ENCODE data around the gene CTSG.

DNA sequence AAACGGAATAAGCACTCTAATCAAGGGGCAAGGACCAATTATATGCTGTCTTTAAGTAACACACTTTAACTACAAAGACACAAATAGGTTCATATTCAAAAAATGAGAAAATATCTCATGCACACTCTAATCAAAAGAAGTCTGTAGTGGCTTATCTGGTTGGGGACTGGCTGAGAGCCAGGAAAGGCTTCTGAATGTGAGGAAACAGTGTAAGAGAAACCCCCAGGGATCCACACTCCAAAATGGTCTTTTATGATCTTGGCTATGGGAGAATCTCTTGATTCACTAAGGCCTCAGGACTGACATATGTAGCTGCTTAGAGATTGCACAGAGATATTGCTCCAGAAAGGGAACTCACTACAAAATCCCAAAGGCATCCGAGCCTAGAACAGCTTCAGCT is 10.3 kb downstream of the CTSG start:
- TF ChIP-seq, protein P1, sequence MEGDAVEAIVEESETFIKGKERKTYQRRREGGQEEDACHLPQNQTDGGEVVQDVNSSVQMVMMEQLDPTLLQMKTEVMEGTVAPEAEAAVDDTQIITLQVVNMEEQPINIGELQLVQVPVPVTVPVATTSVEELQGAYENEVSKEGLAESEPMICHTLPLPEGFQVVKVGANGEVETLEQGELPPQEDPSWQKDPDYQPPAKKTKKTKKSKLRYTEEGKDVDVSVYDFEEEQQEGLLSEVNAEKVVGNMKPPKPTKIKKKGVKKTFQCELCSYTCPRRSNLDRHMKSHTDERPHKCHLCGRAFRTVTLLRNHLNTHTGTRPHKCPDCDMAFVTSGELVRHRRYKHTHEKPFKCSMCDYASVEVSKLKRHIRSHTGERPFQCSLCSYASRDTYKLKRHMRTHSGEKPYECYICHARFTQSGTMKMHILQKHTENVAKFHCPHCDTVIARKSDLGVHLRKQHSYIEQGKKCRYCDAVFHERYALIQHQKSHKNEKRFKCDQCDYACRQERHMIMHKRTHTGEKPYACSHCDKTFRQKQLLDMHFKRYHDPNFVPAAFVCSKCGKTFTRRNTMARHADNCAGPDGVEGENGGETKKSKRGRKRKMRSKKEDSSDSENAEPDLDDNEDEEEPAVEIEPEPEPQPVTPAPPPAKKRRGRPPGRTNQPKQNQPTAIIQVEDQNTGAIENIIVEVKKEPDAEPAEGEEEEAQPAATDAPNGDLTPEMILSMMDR (conservative IDR thresholded peaks at IDR 0.05; ENCODE audit: low read depth, low read length) = no peak
- TF ChIP-seq EZH2 (IDR thresholded peaks at IDR 0.05; ENCODE audit: borderline replicate concordance, low read depth, low read length, poor library complexity, severe bottlenecking) = no peak

All from A673 (cell line).